Colonic mucosa (tissue), 4 donors: ENCODE results near the gene RASGRP3. TPM values are rescaled to one million over a fixed set of nuclear protein-coding genes. Genes with fewer than 3 reads are reported as not detected.

Experiments used
- DNase-seq: peaks from one replicate; pipeline ENCODE4 v3.0.0-alpha.2; 2020
- H3K27ac ChIP-seq: fragments of 200-600 bp; one replicate; pipeline ENCODE4 v1.8.0; 2021
- H3K27me3 ChIP-seq: fragments of 200-600 bp; one replicate; pipeline ENCODE4 v1.8.0; 2021
- H3K36me3 ChIP-seq: fragments of 200-600 bp; one replicate; pipeline ENCODE4 v1.8.0; 2021
- H3K4me1 ChIP-seq: fragments of 200-600 bp; one replicate; pipeline ENCODE4 v1.8.0; 2021; ENCODE audit warnings: mild to moderate bottlenecking
- H3K4me3 ChIP-seq: fragments of 200-600 bp; one replicate; pipeline ENCODE4 v1.8.0; 2021
- H3K9ac ChIP-seq, 2 donors: one replicate each; pipeline ENCODE4 v1.7.0; 2013; ENCODE audit warnings: control low read depth in 2 of 2, low read depth in 2 of 2, low read length in 2 of 2
- H3K9me3 ChIP-seq: fragments of 200-600 bp; one replicate; pipeline ENCODE4 v1.8.0; 2021
- intact Hi-C: fragments of 100-400 bp; cut with DNase I; formaldehyde crosslinking; loops from one replicate; pipeline ENCODE4 v1.14.1; 2022
- total RNA-seq, 2 donors: library from RNA; stranded (reverse); fragmentation: NEBNext Ultra II Directional in 1 of 2; extraction: Animal tissue kit (Norgen Biotek cat#: 25700) in 1 of 2; gene quantifications; one replicate each; pipeline ENCODE4 v1.2.1, GENCODE V29; 2021
- TF ChIP-seq, protein P1 (sequence below): fragments of 200-600 bp; IDR thresholded peaks from one replicate; pipeline ENCODE4 v1.8.0; 2022; ENCODE audit warnings: antibody characterized with exemption, mild to moderate bottlenecking
- donor health status: healthy.
- donor health status: DM: no; HTN: no; CAD: no.
- donor health status: DM: no; HTN: no; CAD: no.

RASGRP3 gene
- total RNA-seq, 2 donors from 2014 or later: 3.6 to 3.9 TPM

DNA sequence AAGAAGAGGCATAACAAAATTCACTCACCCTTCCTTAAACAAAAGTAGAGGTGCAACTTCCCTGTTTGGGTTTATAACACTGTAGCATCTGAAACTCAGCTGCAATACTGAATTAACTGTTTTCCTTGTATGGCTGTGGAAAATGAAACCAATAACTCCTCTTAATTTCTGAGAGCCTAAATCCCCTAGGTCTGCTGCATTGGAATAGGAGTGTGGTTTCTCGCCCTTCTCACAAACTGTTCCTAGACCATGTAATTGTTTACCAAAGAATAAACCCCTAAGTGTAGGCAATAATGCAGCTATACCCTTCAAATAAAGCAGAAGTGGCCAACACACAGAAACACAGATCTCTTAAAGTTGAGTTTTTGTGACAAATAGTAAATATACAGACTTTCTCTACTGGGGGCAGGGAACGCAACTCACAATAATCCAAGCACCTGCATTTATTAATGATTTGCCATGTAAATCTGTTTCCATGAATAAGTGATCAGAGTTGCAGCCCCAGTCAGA, 52.0 kb downstream of the RASGRP3 start:
- Histone ChIP-seq H3K36me3 (no peaks in the 10 kb centered on the region), H3K27me3 (no peaks in the 10 kb centered on the region), H3K27ac (no peak overlapping the region), H3K4me3 (no peak overlapping the region), H3K9ac (no peak overlapping the region), H3K4me1 (no peaks in the 10 kb centered on the region), H3K9me3 (no peaks in the 10 kb centered on the region)
- TF ChIP-seq, protein P1, sequence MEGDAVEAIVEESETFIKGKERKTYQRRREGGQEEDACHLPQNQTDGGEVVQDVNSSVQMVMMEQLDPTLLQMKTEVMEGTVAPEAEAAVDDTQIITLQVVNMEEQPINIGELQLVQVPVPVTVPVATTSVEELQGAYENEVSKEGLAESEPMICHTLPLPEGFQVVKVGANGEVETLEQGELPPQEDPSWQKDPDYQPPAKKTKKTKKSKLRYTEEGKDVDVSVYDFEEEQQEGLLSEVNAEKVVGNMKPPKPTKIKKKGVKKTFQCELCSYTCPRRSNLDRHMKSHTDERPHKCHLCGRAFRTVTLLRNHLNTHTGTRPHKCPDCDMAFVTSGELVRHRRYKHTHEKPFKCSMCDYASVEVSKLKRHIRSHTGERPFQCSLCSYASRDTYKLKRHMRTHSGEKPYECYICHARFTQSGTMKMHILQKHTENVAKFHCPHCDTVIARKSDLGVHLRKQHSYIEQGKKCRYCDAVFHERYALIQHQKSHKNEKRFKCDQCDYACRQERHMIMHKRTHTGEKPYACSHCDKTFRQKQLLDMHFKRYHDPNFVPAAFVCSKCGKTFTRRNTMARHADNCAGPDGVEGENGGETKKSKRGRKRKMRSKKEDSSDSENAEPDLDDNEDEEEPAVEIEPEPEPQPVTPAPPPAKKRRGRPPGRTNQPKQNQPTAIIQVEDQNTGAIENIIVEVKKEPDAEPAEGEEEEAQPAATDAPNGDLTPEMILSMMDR: no peak
- no peak for DNase-seq
- intact Hi-C loops: no loop called here

DNA sequence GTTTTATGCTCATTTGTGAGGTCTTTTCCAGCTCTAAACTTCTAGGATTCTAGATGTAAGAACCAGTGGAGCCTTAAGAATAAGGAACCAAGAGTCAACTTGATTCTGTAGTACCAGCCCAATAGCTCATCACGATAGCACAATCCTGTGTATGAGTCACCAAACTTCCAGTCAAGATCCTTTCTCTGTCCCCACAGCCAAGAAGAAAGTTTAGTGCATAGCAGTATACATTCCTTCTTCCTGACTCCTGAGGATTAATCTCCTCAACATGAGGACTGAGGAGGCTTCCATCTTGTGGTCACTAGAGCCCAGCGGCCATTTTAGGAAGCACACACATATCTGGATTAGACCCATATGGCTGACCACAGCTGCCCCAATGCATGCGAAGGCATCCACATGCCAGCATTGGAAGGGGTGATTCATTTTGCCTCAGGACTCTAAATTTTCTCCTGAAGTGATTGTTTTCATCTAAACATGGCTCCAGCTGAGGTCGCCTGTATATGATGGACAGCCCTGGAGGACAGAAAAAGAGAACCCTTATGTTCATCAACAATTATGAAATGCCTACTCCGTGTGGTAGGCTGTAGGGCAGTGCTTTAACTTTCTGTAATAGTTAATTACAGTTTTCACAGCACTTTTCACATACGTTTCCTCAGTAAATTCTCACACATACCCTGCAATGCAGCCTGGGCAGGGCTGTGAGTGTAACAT, 53.5 kb downstream of the RASGRP3 start:
- no peak overlapping the region for H3K27ac ChIP-seq
- H3K9me3 ChIP-seq: no peaks in the 10 kb centered on the region
- intact Hi-C loops: no loop called here
- H3K4me1 ChIP-seq: no peaks in the 10 kb centered on the region
- no peaks in the 10 kb centered on the region for H3K27me3 ChIP-seq
- TF ChIP-seq, protein P1: no peak
- H3K36me3 ChIP-seq: no peaks in the 10 kb centered on the region
- DNase-seq: no peak
- H3K9ac ChIP-seq: no peak overlapping the region
- no peak overlapping the region for H3K4me3 ChIP-seq

DNA sequence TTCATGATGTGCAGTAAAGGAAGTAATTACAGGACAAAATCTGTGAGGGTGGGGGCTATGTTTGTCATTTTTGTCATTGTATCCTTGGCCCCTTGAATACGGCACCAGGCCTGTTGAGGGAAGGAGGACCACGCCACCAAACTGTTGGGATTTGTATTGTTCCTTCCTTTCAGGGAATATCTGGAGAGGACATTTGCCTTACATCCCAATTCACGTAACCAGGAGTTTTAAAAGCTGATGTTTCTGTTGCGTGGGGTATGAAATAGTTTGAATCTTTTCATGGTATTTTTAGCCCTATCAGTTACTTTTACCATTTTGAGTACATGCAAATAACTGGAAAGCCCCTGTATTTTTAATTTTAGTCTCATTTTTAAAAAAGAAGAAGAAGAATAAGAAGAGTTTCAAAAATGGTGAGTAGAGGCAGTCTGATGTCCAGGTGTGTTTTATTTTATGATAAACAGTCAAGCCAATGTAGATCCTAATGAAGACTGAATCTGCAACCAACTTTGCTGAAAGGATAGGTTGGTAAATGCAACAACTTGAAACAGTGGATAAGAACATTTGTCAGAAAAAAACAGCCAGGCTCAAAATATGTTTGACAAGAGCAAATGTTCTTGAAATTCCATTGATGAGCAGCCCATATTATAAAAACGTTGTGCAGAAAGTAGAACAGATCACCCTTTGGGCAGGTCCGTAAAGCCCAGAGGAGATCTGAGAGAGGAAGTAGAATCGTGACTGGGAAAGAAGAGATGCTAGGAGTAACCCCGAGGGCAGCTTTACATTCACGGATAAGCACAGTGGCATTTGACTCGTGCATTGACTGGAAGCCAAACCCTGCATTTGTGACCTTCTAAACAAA, 54.5 kb downstream of the RASGRP3 start:
- DNase-seq: no peak
- H3K36me3 ChIP-seq: no peaks in the 10 kb centered on the region
- no peak overlapping the region for H3K9ac ChIP-seq
- no peak overlapping the region for H3K27ac ChIP-seq
- intact Hi-C loops: no loop called here
- no peaks in the 10 kb centered on the region for H3K27me3 ChIP-seq
- H3K9me3 ChIP-seq: no peaks in the 10 kb centered on the region
- no peaks in the 10 kb centered on the region for H3K4me1 ChIP-seq
- no peak overlapping the region for H3K4me3 ChIP-seq
- TF ChIP-seq, protein P1: no peak

DNA sequence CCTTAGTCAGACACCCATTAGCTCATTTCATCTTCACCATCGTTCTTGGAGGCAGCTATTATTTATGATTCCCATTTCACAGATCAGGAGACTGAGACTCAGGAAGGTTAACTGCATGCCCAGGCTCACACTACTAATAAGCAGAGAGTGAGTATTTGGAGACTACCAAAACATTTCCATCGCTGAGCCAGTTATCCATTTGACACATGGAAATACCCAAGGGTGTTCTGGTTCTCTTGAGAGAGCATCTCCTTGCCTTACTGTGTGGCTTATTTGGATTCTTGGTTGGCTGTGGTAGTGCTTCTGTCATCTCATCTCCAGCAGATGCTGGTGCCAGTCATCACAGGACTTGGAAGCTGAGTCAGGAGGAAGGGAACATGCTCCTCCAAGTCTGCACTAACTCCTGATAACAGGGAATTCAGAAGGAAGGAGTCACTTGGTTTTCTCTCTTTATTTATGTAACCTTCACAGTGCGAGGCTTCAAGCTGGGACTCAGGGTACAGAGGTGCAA, 55.2 kb downstream of the RASGRP3 start:
- intact Hi-C loops: no loop called here
- H3K9me3 ChIP-seq: no peaks in the 10 kb centered on the region
- H3K4me3 ChIP-seq: no peak overlapping the region
- no peaks in the 10 kb centered on the region for H3K36me3 ChIP-seq
- H3K4me1 ChIP-seq: no peaks in the 10 kb centered on the region
- no peak for DNase-seq
- H3K27ac ChIP-seq: no peak overlapping the region
- TF ChIP-seq, protein P1: no peak
- H3K9ac ChIP-seq: no peak overlapping the region
- no peaks in the 10 kb centered on the region for H3K27me3 ChIP-seq

DNA sequence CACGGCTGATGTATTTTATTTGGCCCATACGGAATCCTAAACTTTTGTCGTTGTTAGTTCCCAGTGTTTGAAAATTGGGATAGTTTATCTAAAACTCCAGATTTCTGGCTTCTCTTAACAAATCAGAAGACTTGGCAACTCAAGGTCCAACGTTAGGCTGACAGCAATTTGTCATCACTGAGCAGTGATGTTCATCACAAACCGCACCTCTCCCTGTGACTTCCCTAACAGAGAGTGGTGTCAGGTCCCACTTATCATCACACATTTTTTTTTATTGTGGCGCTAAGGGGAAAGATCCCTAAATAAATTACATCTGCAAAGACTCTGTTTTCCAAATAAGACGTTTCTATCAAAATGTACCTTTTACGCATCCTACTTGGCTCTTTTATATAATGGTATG, 55.7 kb downstream of the RASGRP3 start:
- Histone ChIP-seq H3K36me3 (no peaks in the 10 kb centered on the region), H3K4me3 (no peak overlapping the region), H3K9me3 (no peaks in the 10 kb centered on the region), H3K4me1 (no peaks in the 10 kb centered on the region), H3K27me3 (no peaks in the 10 kb centered on the region), H3K27ac (no peak overlapping the region), H3K9ac (no peak overlapping the region)
- TF ChIP-seq, protein P1: no peak
- no peak for DNase-seq
- intact Hi-C loops: no loop called here
